Measurements from ENCODE around the gene EXOG. TPM values are rescaled to one million over a fixed set of nuclear protein-coding genes. Genes with fewer than 3 reads are reported as not detected.

Gene EXOG
- total RNA-seq, 4 donors from 2014 or later: 6.0 to 15.3 (median 10.8) TPM

GRCh38 chr3:38543586-38543985 is 47.4 kb downstream of the EXOG start:
- in situ Hi-C loops (cut with MboI; ENCODE audit: low pct_ligation_motif_present in 1 of 4, low pct_unique_long_range_greater_than_20kb in 1 of 4, low sequenced_read_pairs in 3 of 4) (loop anchor here in 1 of 4 donors (25.0 kb wide), 1 partner anchor 469 kb away; no protein-coding TSS in a partner anchor), intact Hi-C loops (cut with DNase I; ENCODE audit: low total_unique reads) (no loop called here)
- no peaks in the 10 kb centered on the region for H3K9me3 ChIP-seq
- no peaks in the 10 kb centered on the region for H3K4me1 ChIP-seq
- no peak overlapping the region for H3K4me3 ChIP-seq
- TF ChIP-seq CTCF (IDR thresholded peaks at IDR 0.05) (no peak), POLR2A (IDR thresholded peaks at IDR 0.05) (no peak), POLR2AphosphoS5 (IDR thresholded peaks at IDR 0.05) (no peak), EP300 (IDR thresholded peaks at IDR 0.05; ENCODE audit: low read depth) (no peak)
- H3K36me3 ChIP-seq: no peaks in the 10 kb centered on the region
- H3K27me3 ChIP-seq: no peaks in the 10 kb centered on the region
- WGBS, 2 donors (ENCODE audit: low coverage in 1 of 2): 67% methylated on average over 7 of the region's 7 CpGs; no CpG with 5 or more reads in 1 of the 2 donors
- no peak overlapping the region for H3K27ac ChIP-seq
- DNase-seq: no peak

- DNase-seq: no peak
- intact Hi-C loops (cut with DNase I; ENCODE audit: low total_unique reads): no loop called here
- TF ChIP-seq POLR2A (IDR thresholded peaks at IDR 0.05) (no peak), CTCF (IDR thresholded peaks at IDR 0.05) (no peak), EP300 (IDR thresholded peaks at IDR 0.05; ENCODE audit: low read depth) (no peak), POLR2AphosphoS5 (IDR thresholded peaks at IDR 0.05) (no peak)
- Histone ChIP-seq H3K4me1 (no peaks in the 10 kb centered on the region), H3K36me3 (no peaks in the 10 kb centered on the region), H3K9me3 (no peaks in the 10 kb centered on the region), H3K4me3 (no peak overlapping the region), H3K27me3 (no peaks in the 10 kb centered on the region), H3K27ac (no peak overlapping the region)
- 80 to 84% methylated on average over 1 to 3 of the region's 3 CpGs for WGBS, 2 donors (ENCODE audit: low coverage in 1 of 2)
- in situ Hi-C loops (cut with MboI; ENCODE audit: low pct_ligation_motif_present in 1 of 4, low pct_unique_long_range_greater_than_20kb in 1 of 4, low sequenced_read_pairs in 3 of 4): loop anchor here in 1 of 4 donors (25.0 kb wide), 1 partner anchor 467 kb away; no protein-coding TSS in a partner anchor
Measured at GRCh38 chr3:38544926-38545325, 48.8 kb downstream of the EXOG start.

GRCh38 chr3:38545550-38545949 is 49.4 kb downstream of the EXOG start:
- Histone ChIP-seq H3K36me3 (no peaks in the 10 kb centered on the region), H3K9me3 (no peaks in the 10 kb centered on the region), H3K4me3 (no peak overlapping the region), H3K4me1 (no peaks in the 10 kb centered on the region), H3K27ac (no peak overlapping the region), H3K27me3 (no peaks in the 10 kb centered on the region)
- WGBS, 2 donors (ENCODE audit: low coverage in 1 of 2): 40 to 82% methylated on average over 1 of the region's 1 CpG
- TF ChIP-seq POLR2AphosphoS5 (IDR thresholded peaks at IDR 0.05) (no peak), EP300 (IDR thresholded peaks at IDR 0.05; ENCODE audit: low read depth) (no peak), CTCF (IDR thresholded peaks at IDR 0.05) (no peak), POLR2A (IDR thresholded peaks at IDR 0.05) (no peak)
- DNase-seq: no peak
- in situ Hi-C loops (cut with MboI; ENCODE audit: low pct_ligation_motif_present in 1 of 4, low pct_unique_long_range_greater_than_20kb in 1 of 4, low sequenced_read_pairs in 3 of 4): loop anchor here in 1 of 4 donors (25.0 kb wide), 1 partner anchor 467 kb away; no protein-coding TSS in a partner anchor
- intact Hi-C loops (cut with DNase I; ENCODE audit: low total_unique reads): no loop called here

GRCh38 chr3:38545983-38546382 is 49.8 kb downstream of the EXOG start:
- intact Hi-C loops (cut with DNase I; ENCODE audit: low total_unique reads) (no loop called here), in situ Hi-C loops (cut with MboI; ENCODE audit: low pct_ligation_motif_present in 1 of 4, low pct_unique_long_range_greater_than_20kb in 1 of 4, low sequenced_read_pairs in 3 of 4) (loop anchor here in 1 of 4 donors (25.0 kb wide), 1 partner anchor 466 kb away; no protein-coding TSS in a partner anchor)
- Histone ChIP-seq H3K27ac (no peak overlapping the region), H3K4me1 (no peaks in the 10 kb centered on the region), H3K4me3 (no peak overlapping the region), H3K36me3 (no peaks in the 10 kb centered on the region), H3K9me3 (no peaks in the 10 kb centered on the region), H3K27me3 (no peaks in the 10 kb centered on the region)
- DNase-seq: peak; percentile 1
- WGBS, 2 donors (ENCODE audit: low coverage in 1 of 2): 72 to 90% methylated on average over 4 of the region's 4 CpGs
- no peak for TF ChIP-seq POLR2A (IDR thresholded peaks at IDR 0.05)
- TF ChIP-seq POLR2AphosphoS5 (IDR thresholded peaks at IDR 0.05): no peak
- no peak for TF ChIP-seq CTCF (IDR thresholded peaks at IDR 0.05)
- no peak for TF ChIP-seq EP300 (IDR thresholded peaks at IDR 0.05; ENCODE audit: low read depth)
